ENCODE results near the gene TMEM139. TPM values are rescaled to one million over a fixed set of nuclear protein-coding genes. Genes with fewer than 3 reads are reported as not detected.

The TMEM139 gene
- total RNA-seq, result 0.39 and 1.7 TPM in 2 replicates

DNA sequence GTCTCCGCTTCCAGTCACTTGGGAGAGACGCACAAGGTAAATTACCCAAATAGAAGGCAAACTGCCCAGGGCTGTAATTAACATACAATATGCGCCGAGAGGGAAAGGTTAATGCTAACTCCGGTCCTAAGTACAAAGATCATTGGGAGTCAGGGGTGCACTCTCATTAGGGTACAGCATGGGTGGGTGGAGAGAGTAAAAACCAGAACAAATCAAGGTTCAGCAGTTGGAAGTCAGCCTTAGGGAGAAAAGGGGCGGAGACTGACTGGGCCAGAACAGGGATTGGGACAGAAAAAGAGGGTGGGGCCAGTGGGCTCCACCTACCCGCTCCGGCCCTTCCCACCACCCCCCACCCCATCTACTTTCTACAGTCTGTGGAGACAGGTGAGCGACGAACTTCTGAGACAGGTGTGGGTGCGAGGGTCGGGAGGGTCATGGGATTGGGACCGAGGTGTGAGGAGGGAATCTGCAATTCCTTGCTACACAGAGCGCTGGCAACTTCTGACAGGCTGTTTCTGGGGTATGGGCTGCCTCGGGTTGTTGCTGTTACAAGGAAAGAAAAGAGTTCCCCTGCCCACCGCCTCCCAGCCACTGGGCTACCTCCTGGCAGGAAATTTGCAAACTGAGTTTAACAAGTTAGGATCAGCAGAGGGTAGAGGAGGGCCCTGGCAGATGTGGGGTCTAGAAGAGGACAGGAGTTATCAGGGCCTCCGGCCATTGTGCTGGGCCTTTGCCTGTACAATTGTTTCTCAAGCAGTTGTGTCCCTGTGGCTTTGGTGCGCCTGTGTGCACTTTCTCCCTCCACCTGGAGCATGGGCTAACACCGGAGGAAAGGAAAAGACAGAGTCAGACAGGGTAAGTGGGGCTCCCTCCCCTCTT lies at the start of gene TMEM139:
Gene TMEM139 (plus strand): TSS at position 368 of the 879 bp plus-strand sequence. CDS start 1,000 bp downstream, outside the sequence.

DNA sequence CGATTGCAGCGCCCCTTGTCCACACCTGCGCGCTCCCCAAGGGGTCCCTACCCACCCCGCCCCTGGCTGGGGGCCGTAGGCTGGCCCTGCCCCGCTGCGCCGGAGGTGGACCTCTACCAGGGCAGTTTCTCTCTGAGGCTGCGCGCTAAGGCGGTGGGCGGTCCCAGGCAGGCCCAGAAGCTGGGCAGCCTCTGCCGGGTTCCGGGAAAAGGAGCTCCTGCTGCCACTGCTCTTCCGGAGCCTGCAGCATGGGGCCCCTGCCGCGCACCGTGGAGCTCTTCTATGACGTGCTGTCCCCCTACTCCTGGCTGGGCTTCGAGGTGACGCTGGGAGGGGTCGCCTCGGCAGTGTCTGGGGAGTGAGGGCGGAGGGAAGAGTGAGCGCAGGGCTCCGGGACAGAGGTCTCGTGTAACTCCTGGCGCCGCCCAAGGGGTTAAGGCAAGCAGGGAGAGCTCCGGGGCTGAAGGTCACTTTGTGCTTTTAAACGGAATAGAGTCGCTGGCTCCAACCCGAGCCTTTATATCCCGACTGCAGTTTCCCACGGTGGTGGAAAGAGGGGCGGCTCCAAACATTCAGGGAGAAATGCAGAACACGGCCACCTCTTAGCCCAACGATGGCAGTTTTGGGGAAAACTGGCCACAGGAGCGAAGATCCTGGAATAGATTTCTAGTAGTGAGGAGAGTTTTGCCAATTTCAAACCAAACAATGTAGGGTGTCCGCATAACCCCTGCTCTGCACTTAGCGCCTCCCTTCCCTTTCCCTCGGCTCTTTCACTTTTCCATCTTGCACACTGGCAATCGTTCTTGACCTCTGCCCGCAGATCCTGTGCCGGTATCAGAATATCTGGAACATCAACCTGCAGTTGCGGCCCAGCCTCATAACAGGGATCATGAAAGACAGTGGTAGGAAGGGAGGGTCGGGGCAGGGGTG lies 21.2 kb upstream of the TMEM139 start, which contains the start of gene GSTK1:
Gene GSTK1 (plus strand): TSS at position 176 of the 930 bp plus-strand sequence. CDS start 73 bp downstream, at position 249.

GRCh38 chr7:143287935-143288826 lies 3.4 kb downstream of the TMEM139 start, which contains the start of gene CASP2:
TSS of gene CASP2 (plus strand) at chr7:143288351. CDS start at chr7:143288456, 105 bp downstream.

DNA sequence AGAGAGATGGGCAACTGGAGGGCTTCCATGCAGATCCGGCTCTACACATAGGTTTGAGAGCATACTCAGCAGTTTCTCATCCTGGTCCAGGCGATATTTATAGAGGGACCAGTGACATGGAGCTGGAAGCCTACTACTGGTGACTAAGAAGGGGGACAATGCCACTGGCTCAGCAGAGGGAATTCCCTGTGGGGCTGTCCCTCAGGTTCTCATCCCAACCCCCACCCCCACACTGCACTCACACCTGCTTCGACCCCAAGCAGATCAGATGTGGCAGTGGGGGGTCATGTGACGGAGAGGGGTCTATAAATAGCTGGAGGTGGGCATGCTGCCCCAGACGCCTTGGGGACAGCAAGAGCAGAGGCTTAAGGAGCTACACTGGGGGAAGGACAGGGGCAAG lies 31.0 kb downstream of the TMEM139 start, which contains the start of gene CLCN1:
Gene CLCN1 (plus strand): TSS at position 336 of the 400 bp plus-strand sequence. CDS start 102 bp downstream, outside the sequence.

Small RNAs within 50 kb of the gene (small RNA-seq; reads per million reads assigned to genes)
- gene RN7SL481P (not detected), gene RN7SL535P (not detected)

Other genes with a start within 250 kb of the TMEM139 start
- not detected in 2 replicates for gene OR6V1, start 232.6 kb upstream of the TMEM139 start, total RNA-seq
- not detected in 2 replicates for gene PIP, start 152.9 kb upstream of the TMEM139 start, total RNA-seq
- gene TAS2R39, start 101.5 kb upstream of the TMEM139 start, total RNA-seq, result not detected in 2 replicates
- gene TAS2R40, start 62.9 kb upstream of the TMEM139 start, total RNA-seq, result not detected in 2 replicates
- gene GSTK1, start 21.5 kb upstream of the TMEM139 start, total RNA-seq, result 97.4 and 101 TPM in 2 replicates
- 14.9 and 15.0 TPM in 2 replicates for gene CASP2, start 3.4 kb downstream of the TMEM139 start, total RNA-seq
- not detected in 2 replicates for gene CLCN1, start 31.2 kb downstream of the TMEM139 start, total RNA-seq
- gene FAM131B, start 77.8 kb downstream of the TMEM139 start, total RNA-seq, result 1.4 and 2.0 TPM in 2 replicates
- 42.8 and 75.5 TPM in 2 replicates for gene ZYX, start 96.4 kb downstream of the TMEM139 start, total RNA-seq
- gene EPHA1, start 123.9 kb downstream of the TMEM139 start, total RNA-seq, result 40.8 and 62.4 TPM in 2 replicates
- gene TAS2R60, start 158.5 kb downstream of the TMEM139 start, total RNA-seq, result not detected in 2 replicates
- 0.11 TPM in 1 of 2 replicates, not detected in the other for gene TAS2R41, start 192.9 kb downstream of the TMEM139 start, total RNA-seq